Mucosa of descending colon (tissue), 3 donors: ENCODE data around the gene ASS1. TPM values are rescaled to one million over a fixed set of nuclear protein-coding genes. Genes with fewer than 3 reads are reported as not detected.

Experiments
- ATAC-seq: fragments of 200-7000 bp; cut with Tn5 transposase; one replicate; pipeline ENCODE4 v1.9.1; 2020; ENCODE audit warnings: mild to moderate bottlenecking, moderate library complexity
- DNase-seq, 3 donors: peaks; one replicate each; pipeline ENCODE4 v3.0.0-alpha.2; 2020
- H3K36me3 ChIP-seq: fragments of 200-600 bp; one replicate; pipeline ENCODE4 v1.8.0; 2021; ENCODE audit warnings: low read depth, mild to moderate bottlenecking
- H3K4me1 ChIP-seq: fragments of 200-600 bp; one replicate; pipeline ENCODE4 v1.8.0; 2021; ENCODE audit warnings: low read depth, mild to moderate bottlenecking
- H3K4me3 ChIP-seq: fragments of 200-600 bp; one replicate; pipeline ENCODE4 v1.8.0; 2021; ENCODE audit warnings: mild to moderate bottlenecking
- H3K9me3 ChIP-seq: fragments of 200-600 bp; one replicate; pipeline ENCODE4 v1.8.0; 2021; ENCODE audit warnings: mild to moderate bottlenecking
- intact Hi-C, 2 donors: fragments of 100-400 bp; cut with DNase I in 1 of 2; cut with micrococcal nuclease in 1 of 2; formaldehyde crosslinking; loops; one replicate each; pipeline versions ENCODE4 v1.11.0 to v1.11.1; 2022; cut with DNase I, micrococcal nuclease
- total RNA-seq, 3 donors: library from RNA; stranded (reverse); fragmentation: NEBNext Ultra II Directional in 2 of 3; extraction: Animal tissue kit (Norgen Biotek cat#: 25700) in 2 of 3; gene quantifications; one replicate each; pipeline versions ENCODE4 v1.2.1 to v1.2.4, GENCODE V29; 2021 to 2023
- TF ChIP-seq, protein P1 (sequence below): fragments of 200-600 bp; IDR thresholded peaks from one replicate; pipeline ENCODE4 v1.8.0; 2022; ENCODE audit warnings: antibody characterized with exemption, mild to moderate bottlenecking
- donor health status: DM: no; HTN: no; CAD: no; lungs with moderate emphysema.
- donor health status: DM: no; HTN: no; CAD: no.
- donor health status: DM: no; HTN: yes; CAD: no.

ASS1 gene
- total RNA-seq, 3 donors from 2014 or later: 221 to 410 (median 408) TPM

DNA sequence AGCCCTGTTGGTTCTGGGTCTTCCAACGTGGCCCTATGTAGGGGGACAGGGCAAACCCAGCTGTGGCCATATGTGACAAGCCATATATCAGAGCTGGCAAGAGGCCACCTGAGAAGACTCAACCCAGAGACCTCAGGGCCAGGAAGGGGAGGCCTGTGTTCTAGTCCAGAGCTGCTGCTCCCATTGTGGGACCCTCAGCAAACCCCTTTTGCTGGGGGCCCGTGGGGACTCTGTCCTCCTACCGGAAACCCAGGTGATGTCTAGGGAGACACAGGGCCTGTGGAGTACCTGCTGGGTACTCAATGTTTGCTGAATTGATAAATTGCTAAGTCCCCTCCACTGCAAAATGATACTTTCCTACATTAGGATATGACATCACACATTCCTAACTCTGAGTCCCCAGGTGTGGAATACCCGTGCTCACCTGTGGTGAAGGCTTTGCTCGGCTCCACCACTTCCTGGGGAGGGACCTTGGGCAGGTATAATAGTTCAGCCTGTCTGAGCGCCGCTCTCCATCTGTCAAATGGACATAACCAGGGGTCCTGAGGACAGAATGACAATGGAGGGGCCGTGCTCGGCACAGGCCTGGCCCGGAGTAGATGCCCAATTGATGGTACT, 38.4 kb upstream of the ASS1 start:
- Histone ChIP-seq H3K36me3 (no peaks in the 10 kb centered on the region), H3K4me1 (peaks cover 10% of the 10 kb centered on the region), H3K9me3 (no peaks in the 10 kb centered on the region), H3K4me3 (no peak overlapping the region)
- ATAC-seq: no peak
- DNase-seq: no peak
- TF ChIP-seq, protein P1, sequence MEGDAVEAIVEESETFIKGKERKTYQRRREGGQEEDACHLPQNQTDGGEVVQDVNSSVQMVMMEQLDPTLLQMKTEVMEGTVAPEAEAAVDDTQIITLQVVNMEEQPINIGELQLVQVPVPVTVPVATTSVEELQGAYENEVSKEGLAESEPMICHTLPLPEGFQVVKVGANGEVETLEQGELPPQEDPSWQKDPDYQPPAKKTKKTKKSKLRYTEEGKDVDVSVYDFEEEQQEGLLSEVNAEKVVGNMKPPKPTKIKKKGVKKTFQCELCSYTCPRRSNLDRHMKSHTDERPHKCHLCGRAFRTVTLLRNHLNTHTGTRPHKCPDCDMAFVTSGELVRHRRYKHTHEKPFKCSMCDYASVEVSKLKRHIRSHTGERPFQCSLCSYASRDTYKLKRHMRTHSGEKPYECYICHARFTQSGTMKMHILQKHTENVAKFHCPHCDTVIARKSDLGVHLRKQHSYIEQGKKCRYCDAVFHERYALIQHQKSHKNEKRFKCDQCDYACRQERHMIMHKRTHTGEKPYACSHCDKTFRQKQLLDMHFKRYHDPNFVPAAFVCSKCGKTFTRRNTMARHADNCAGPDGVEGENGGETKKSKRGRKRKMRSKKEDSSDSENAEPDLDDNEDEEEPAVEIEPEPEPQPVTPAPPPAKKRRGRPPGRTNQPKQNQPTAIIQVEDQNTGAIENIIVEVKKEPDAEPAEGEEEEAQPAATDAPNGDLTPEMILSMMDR: no peak
- intact Hi-C loops: no loop called here

DNA sequence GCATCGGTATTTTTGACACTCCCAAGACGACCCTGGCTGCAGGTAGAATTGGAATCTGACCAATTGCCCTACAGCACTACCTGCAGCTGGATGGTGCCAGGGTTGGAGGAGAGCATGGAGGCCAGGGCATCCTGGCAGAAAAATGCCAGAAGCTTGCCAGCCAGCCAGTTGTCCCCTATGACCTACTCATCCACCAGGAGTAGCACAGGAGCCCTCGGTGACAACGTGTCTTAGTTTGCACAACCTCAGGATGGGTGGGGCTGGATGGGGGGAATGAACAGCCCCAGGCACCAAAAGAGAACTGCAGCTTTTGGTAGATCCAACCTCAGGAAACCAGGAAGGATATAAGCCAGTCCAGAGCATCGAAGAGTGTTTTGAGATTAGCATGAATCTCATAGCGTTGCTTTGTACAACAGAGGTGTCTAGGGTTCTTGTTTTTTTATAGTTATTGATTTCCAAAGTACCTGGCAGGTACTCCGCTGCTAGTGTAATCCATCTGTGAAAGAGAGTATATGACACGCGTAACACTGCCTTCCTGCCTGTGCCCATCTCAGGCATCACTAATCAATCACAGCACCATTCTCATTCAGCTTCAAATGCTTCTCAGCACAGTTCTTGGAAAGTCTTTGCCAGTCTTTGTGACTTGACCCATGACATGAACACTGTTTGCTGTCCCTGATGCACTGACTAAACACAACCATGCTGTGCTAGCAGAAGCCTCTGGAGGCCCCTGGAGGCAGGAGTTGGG, 36.7 kb upstream of the ASS1 start:
- DNase-seq (no peak), ATAC-seq (no peak)
- TF ChIP-seq, protein P1: no peak
- H3K9me3 ChIP-seq: no peaks in the 10 kb centered on the region
- H3K4me3 ChIP-seq: no peak overlapping the region
- intact Hi-C loops: no loop called here
- H3K36me3 ChIP-seq: no peaks in the 10 kb centered on the region
- H3K4me1 ChIP-seq: peaks cover 16% of the 10 kb centered on the region

DNA sequence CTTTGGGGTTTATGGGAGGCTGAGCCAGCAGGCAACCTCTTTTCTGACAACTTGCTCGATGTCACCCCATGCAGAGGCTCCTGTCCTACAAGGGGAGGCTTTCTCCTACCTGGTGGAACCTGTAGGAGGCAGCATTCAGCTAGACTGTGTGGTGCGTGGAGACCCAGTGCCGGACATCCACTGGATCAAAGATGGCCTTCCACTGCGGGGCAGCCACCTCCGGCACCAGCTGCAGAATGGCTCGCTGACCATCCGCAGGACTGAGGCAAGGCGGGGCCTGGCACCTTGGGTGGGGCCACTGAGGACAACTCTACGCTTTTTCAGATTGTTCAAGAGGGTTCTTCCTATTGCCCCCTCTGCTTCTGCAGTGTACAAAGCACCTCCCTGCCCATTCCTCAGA, 36.1 kb upstream of the ASS1 start:
- TF ChIP-seq, protein P1: no peak
- Histone ChIP-seq H3K4me3 (no peak overlapping the region), H3K4me1 (peaks cover 20% of the 10 kb centered on the region), H3K36me3 (no peaks in the 10 kb centered on the region), H3K9me3 (no peaks in the 10 kb centered on the region)
- intact Hi-C loops: no loop called here
- no peak for ATAC-seq
- no peak for DNase-seq

- no peaks in the 10 kb centered on the region for H3K9me3 ChIP-seq
- no peak overlapping the region for H3K4me3 ChIP-seq
- peaks cover 25% of the 10 kb centered on the region for H3K4me1 ChIP-seq
- DNase-seq (no peak), ATAC-seq (no peak)
- TF ChIP-seq, protein P1: no peak
- no peaks in the 10 kb centered on the region for H3K36me3 ChIP-seq
- intact Hi-C loops: no loop called here
Observed at GRCh38 chr9:130409246-130409645, 35.5 kb upstream of the ASS1 start.

DNA sequence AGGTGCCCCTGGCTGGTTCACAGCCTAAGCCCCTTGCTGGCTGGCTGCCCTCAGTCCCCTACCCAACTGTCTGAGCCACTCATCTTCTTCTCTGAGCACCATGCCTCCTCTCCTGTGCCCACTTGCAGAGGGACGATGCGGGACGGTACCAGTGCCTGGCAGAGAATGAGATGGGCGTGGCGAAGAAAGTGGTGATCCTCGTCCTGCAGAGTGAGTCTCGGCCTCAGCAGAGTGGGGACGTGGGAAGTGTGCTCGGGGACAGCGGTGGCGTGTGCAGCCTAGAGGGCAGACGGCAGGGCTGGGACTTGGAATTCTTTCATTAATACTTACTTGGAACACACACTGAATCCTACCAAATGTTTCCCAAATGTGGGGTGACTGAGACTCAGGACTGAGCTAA, 34.3 kb upstream of the ASS1 start:
- intact Hi-C loops: no loop called here
- TF ChIP-seq, protein P1: no peak
- Histone ChIP-seq H3K4me1 (peaks cover 36% of the 10 kb centered on the region), H3K36me3 (no peaks in the 10 kb centered on the region), H3K4me3 (no peak overlapping the region), H3K9me3 (no peaks in the 10 kb centered on the region)
- peak in 2 of 3 donors; percentile 69 for DNase-seq
- peak; percentile 41 for ATAC-seq
